Heart left ventricle (tissue), 16 donors: Measurements from ENCODE around the gene CRIP2. TPM values are rescaled to one million over a fixed set of nuclear protein-coding genes. Genes with fewer than 3 reads are reported as not detected.

ENCODE experiments used
- ATAC-seq, 4 donors: fragments of 200-7000 bp; cut with Tn5 transposase; one replicate each; pipeline ENCODE4 v1.9.1; 2020 to 2022; ENCODE audit warnings: moderate library complexity in 4 of 4, mild to moderate bottlenecking in 3 of 4, moderate number of reproducible peaks in 1 of 4
- DNase-seq, 5 donors: peaks; one replicate each; pipeline ENCODE4 v3.0.0-alpha.2; 2020
- H3K27ac ChIP-seq, 12 donors: fragments of 200-600 bp; sonication (generic) in 4 of 12; one replicate each; pipeline versions ENCODE4 v1.5.0 to v1.8.0; 2016 to 2022; ENCODE audit warnings: mild to moderate bottlenecking in 2 of 12
- H3K27me3 ChIP-seq, 9 donors: fragments of 200-600 bp; sonication (generic) in 2 of 9; one replicate each; pipeline versions ENCODE4 v1.5.1 to v1.8.0; 2016 to 2022; ENCODE audit warnings: mild to moderate bottlenecking in 3 of 9
- H3K36me3 ChIP-seq, 9 donors: fragments of 200-600 bp; sonication (generic) in 2 of 9; one replicate each; pipeline versions ENCODE4 v1.5.0 to v1.8.0; 2018 to 2022; ENCODE audit warnings: mild to moderate bottlenecking in 2 of 9
- H3K4me1 ChIP-seq, 12 donors: fragments of 200-600 bp; sonication (generic) in 4 of 12; one replicate each; pipeline versions ENCODE4 v1.5.0 to v1.8.0; 2016 to 2022; ENCODE audit warnings: mild to moderate bottlenecking in 3 of 12
- H3K4me3 ChIP-seq, 12 donors: fragments of 200-600 bp; sonication (generic) in 4 of 12; one replicate each; pipeline versions ENCODE4 v1.5.0 to v1.8.0; 2017 to 2022; ENCODE audit warnings: mild to moderate bottlenecking in 9 of 12, moderate library complexity in 4 of 12
- H3K9me3 ChIP-seq, 12 donors: fragments of 200-600 bp; sonication (generic) in 4 of 12; one replicate each; pipeline versions ENCODE4 v1.5.0 to v1.8.0; 2016 to 2022; ENCODE audit warnings: mild to moderate bottlenecking in 1 of 12
- POLR2A ChIP-seq, 2 donors: fragments of 450-650 bp; IDR thresholded peaks; one replicate each; pipeline ENCODE4 v1.6.1; 2017; ENCODE audit warnings: antibody characterized with exemption in 2 of 2, mild to moderate bottlenecking in 2 of 2, moderate library complexity in 2 of 2
- WGBS, 4 donors: extraction: QIAGEN DNeasy Blood & Tissue Kit in 2 of 4; methylation state at CpG; one replicate each; pipeline versions ENCODE4 v1.1.5 to v1.1.7; 2013 to 2018; 5-methylcytosine and 5-hydroxymethylcytosine counted together
- intact Hi-C, 10 donors: fragments of 100-400 bp; cut with DNase I; formaldehyde crosslinking; loops; one replicate each; pipeline versions ENCODE4 v1.11.1 to v1.14.2; 2022
- polyA plus RNA-seq, 2 donors: library from polyadenylated mRNA; stranded (reverse); fragments of 200-250 nt; gene quantifications; one replicate each; pipeline ENCODE4 v1.2.3, GENCODE V29; 2013
- total RNA-seq, 9 donors: library from RNA; depleted of rRNA in 2 of 9; stranded (reverse); fragments of >200 nt in 2 of 9; fragmentation: NEBNext Ultra II Directional in 3 of 9; extraction: Animal tissue kit (Norgen Biotek cat#: 25700) in 3 of 9; gene quantifications; one replicate each; pipeline versions ENCODE4 v1.1.0 to v1.2.4, GENCODE V29; 2016 to 2023
- TF ChIP-seq, protein P1 (sequence below), 12 donors: fragments of 200-600 bp; sonication (generic) in 4 of 12; IDR thresholded peaks; one replicate each; pipeline versions ENCODE4 v1.5.0 to v1.8.0; 2018 to 2022; ENCODE audit warnings: antibody characterized with exemption in 12 of 12, mild to moderate bottlenecking in 5 of 12
- donor health status: ischemic (EF 13 %, LVEDD 7.1; RV severe dilation, severe dysfunction).
- donor health status: healthy with polysubstance abuse.
- donor health status: DM: no; HTN: yes; CAD: no.
- donor health status: DM: no; HTN: no; CAD: no.
- donor health status: ischemic (EF 25% LVEDD 6.9; RV normal size, moderate dysfunction).
- donor health status: ischemic (EF 25% LVEDD 5.7; RV mildly dilated, moderate dysfunction).
- donor health status: healthy.
- donor health status: DM: yes; HTN: yes; CAD: no.
- donor health status: ischemic (EF 35%, LVEDD 5.7; RV mildly dilated, moderate dysfunction).
- donor health status: nonischemic (EF 11% LVEDD 7.7; RV severe dilation, severe dysfunction).
- donor health status: DM: yes; HTN: yes; CAD: no.
- donor health status: PGD.
- donor health status: ischemic (EF 29% LVEDD 5.4; RV normal size, mild dysfunction).
- donor health status: nonischemic (EF 23%, LVEDD 6.1; RV moderate dilation, normal function).

The CRIP2 gene
- total and polyA plus RNA-seq, 11 donors, result 695 to 1,715 (median 851) TPM

DNA sequence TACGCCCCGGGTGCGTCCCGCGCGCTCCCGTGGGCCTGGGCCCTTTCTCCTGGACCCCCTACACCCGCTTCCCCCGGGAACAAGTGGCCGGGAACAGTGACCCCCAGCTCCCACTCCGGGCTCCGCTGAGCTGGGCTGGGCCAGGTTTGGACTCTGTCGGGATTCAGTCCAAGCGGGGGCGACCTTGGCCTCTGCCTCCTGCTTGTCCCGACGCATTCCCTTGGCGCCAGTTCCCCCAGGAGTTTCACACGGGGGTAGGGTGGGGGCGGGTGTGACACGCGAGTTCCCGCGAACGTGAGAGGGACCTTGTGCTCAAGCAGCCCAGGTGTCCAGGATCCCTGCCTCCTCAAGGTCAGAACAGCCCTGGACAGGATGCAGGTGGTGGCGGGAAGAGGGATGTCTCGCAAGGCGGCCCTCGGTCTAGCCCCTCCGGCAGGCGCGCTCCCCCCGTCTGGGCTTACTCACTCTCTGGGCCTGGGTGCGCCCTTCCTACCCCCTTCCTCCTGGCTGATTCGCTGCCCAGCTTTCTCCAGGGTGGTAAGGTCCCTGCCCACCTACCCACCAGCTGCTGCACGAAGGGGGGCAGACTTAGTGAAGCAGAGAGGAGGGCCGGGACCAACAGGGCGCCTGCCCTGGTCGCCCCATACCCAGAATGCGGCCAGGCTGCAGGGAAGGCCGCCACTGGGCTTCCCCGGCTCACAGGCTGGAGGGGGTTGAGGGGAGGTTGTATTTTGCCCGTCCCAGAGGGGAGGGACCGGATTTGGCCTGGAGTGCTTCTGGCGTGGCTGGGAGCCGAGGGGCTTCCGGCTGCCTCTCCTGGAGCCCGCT lies 862 bp downstream of the CRIP2 start:
- H3K4me3 ChIP-seq, result peak overlapping the region; percentile 72 to 100 (median 96)
- intact Hi-C loops, result loop anchor here in 2 of 10 donors (2.0 to 5.0 kb wide), 3 partner anchors 13 to 279 kb away; partner anchors contain the start of gene TEX22 (in 1 of the 2)
- ATAC-seq (peak in 2 of 4 donors; percentile 0 to 19), DNase-seq (peak; percentile 72 to 84 (median 79))
- H3K9me3 ChIP-seq, result no peaks in the 10 kb centered on the region
- TF ChIP-seq, protein P1, sequence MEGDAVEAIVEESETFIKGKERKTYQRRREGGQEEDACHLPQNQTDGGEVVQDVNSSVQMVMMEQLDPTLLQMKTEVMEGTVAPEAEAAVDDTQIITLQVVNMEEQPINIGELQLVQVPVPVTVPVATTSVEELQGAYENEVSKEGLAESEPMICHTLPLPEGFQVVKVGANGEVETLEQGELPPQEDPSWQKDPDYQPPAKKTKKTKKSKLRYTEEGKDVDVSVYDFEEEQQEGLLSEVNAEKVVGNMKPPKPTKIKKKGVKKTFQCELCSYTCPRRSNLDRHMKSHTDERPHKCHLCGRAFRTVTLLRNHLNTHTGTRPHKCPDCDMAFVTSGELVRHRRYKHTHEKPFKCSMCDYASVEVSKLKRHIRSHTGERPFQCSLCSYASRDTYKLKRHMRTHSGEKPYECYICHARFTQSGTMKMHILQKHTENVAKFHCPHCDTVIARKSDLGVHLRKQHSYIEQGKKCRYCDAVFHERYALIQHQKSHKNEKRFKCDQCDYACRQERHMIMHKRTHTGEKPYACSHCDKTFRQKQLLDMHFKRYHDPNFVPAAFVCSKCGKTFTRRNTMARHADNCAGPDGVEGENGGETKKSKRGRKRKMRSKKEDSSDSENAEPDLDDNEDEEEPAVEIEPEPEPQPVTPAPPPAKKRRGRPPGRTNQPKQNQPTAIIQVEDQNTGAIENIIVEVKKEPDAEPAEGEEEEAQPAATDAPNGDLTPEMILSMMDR (IDR thresholded peaks at IDR 0.05), result no peak
- no peak for TF ChIP-seq POLR2A (IDR thresholded peaks at IDR 0.05)
- peaks cover 0 to 24% (median 15%) of the 10 kb centered on the region in 9 donors for H3K36me3 ChIP-seq
- 0 to 8% (median 1%) methylated on average over 10 to 48 of the region's 48 CpGs for WGBS, 4 donors
- peaks cover 0 to 80% (median 59%) of the 10 kb centered on the region in 12 donors for H3K4me1 ChIP-seq
- H3K27me3 ChIP-seq, result peaks cover 0 to 32% (median 0%) of the 10 kb centered on the region in 9 donors
- peak overlapping the region; percentile 93 to 100 (median 99) for H3K27ac ChIP-seq

DNA sequence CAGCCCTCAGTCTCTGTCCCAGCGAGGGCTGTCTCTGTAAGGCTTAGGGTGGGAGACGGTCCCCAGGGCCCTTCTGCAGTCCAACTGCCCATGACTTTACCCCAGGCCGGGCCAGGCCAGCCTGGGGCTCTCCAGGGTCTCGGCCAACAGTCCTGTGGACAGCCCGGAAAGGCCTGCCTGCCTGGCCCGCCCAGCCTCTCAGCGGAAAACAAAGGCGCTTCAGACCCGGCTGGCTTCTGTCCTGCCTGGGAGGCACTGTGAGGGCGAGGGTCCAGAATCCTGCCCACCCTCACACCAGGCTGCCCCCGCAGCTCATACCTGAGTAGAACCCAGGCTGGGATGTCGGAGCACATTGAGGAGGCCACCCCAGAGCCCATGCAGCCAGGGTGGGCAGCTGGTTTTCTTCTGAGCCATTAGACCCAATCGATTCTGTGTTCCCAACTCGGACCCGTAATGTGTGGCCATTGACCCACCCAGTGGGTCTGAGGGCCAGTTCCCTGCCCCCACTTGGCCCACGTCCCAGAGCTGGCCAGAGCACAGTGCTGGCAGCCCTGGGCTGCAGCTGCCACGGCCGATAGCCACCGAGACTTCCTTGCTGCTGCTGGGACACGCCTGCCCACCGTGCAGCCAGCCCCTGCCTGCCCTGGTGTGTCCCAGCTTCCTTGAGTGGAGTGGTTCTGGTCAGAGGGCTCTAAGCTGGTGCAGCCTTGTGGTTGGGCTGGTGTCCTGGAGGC lies 1.6 kb downstream of the CRIP2 start:
- 0 to 9% (median 8%) methylated on average over 15 to 21 of the region's 21 CpGs for WGBS, 4 donors
- DNase-seq, result peak; percentile 79 to 86 (median 83)
- intact Hi-C loops, result loop anchor here in 1 of 10 donors (5.0 kb wide), 1 partner anchor 79 kb away; the partner anchor contains the start of gene TEX22

DNA sequence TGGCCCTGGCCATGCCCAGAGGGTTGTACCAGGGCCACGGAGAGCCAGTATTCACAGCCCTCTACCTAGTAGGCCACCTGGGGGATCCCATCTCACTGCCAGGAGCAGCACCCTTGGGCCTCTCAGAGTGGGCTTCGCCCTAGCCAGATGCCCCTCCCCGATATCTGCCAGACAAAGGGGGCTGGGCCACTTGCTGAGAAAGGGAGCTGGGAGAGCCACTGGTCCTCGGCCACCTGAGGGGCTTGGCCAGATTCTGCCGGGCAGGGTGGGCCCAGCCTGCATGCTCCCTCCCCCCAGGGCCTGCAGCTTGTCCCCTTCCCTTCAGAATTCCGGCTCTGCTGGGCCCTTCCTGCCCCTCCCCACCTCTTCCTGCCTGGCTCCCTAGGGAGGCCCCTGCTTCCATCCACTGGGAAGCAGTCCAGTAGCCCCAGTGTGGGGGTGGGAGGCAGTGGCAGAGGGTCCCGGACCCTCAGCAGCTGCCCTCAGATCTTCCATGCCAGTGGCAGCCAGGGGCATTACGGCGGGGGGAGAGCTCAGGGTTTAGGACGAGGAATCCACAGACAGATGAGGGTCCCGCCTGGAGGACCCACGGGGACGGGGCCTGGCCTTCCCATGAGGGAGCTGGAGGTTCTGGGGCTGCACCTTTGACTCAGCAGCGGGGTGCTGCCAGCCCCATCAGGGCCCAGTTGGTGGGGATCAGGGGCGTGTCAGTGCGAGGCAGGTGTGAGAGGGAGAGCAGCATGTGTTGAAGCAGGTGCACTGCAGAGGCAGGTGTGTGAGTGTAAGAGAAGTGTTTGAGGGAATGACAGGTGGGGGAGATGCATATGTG lies 2.4 kb downstream of the CRIP2 start:
- Histone ChIP-seq H3K27ac (peak overlapping the region; percentile 93 to 100 (median 99)), H3K27me3 (peaks cover 0 to 32% (median 0%) of the 10 kb centered on the region in 9 donors), H3K36me3 (peaks cover 0 to 22% (median 15%) of the 10 kb centered on the region in 9 donors), H3K4me3 (peak overlapping the region; percentile 72 to 100 (median 96)), H3K4me1 (peaks cover 8 to 80% (median 65%) of the 10 kb centered on the region in 12 donors), H3K9me3 (no peaks in the 10 kb centered on the region)
- DNase-seq (peak; percentile 76 to 82 (median 81)), ATAC-seq (no peak)
- intact Hi-C loops, result loop anchor here in 1 of 10 donors (5.0 kb wide), 1 partner anchor 80 kb away; the partner anchor contains the start of gene TEX22
- 9 to 32% (median 13%) methylated on average over 13 to 16 of the region's 16 CpGs for WGBS, 4 donors
- TF ChIP-seq POLR2A (IDR thresholded peaks at IDR 0.05), result no peak
- TF ChIP-seq, protein P1 (IDR thresholded peaks at IDR 0.05), result no peak

More for the DNA sequence above, 1.6 kb downstream of the CRIP2 start:
- Histone ChIP-seq H3K27ac (peak overlapping the region; percentile 93 to 100 (median 99)), H3K9me3 (no peaks in the 10 kb centered on the region), H3K4me3 (peak overlapping the region; percentile 72 to 100 (median 96)), H3K4me1 (peaks cover 3 to 80% (median 60%) of the 10 kb centered on the region in 12 donors), H3K36me3 (peaks cover 0 to 22% (median 15%) of the 10 kb centered on the region in 9 donors), H3K27me3 (peaks cover 0 to 32% (median 0%) of the 10 kb centered on the region in 9 donors)
- ATAC-seq, result peak in 3 of 4 donors; percentile 0 to 8 (median 2)
- no peak for TF ChIP-seq POLR2A (IDR thresholded peaks at IDR 0.05)
- TF ChIP-seq, protein P1 (IDR thresholded peaks at IDR 0.05), result no peak
